Nephron progenitor cell (in vitro differentiated cells): ENCODE results near the gene THBS2.
"Not testable (repeated sequence)": the region's sequence is repeated elsewhere in the genome, so short reads cannot be mapped to it uniquely, and the experiment has no call there.

ENCODE experiments used
- DNase-seq: peaks from one replicate; pipeline ENCODE4 v3.0.0; 2021
- H3K27ac Mint-ChIP-seq: 2 replicates; pipeline ENCODE4 v1.8.0; 2021; ENCODE audit warnings: mild to moderate bottlenecking, moderate library complexity, mixed read lengths
- H3K27me3 Mint-ChIP-seq: 2 replicates; pipeline ENCODE4 v1.8.0; 2021; ENCODE audit warnings: mild to moderate bottlenecking, low read depth, mixed read lengths; ENCODE audit not compliant: poor library complexity
- H3K36me3 Mint-ChIP-seq: 2 replicates; pipeline ENCODE4 v1.8.0; 2021; ENCODE audit warnings: low read depth, mixed read lengths
- H3K4me1 Mint-ChIP-seq: 2 replicates; pipeline ENCODE4 v1.8.0; 2021; ENCODE audit warnings: mixed read lengths
- H3K4me3 Mint-ChIP-seq: 2 replicates; pipeline ENCODE4 v1.8.0; 2021; ENCODE audit warnings: mild to moderate bottlenecking, moderate library complexity, mixed read lengths
- H3K9me3 Mint-ChIP-seq: 2 replicates; pipeline ENCODE4 v1.8.0; 2021; ENCODE audit warnings: mild to moderate bottlenecking, moderate library complexity, mixed read lengths
- CTCF ChIP-seq: fragments of 200-600 bp; sonication (generic); IDR thresholded peaks from 2 replicates; pipeline ENCODE4 v1.5.0; 2021; ENCODE audit warnings: antibody characterized with exemption

The THBS2 gene

GRCh38 chr6:169220068-169220964 is 33.3 kb downstream of the THBS2 start:
- Mint-ChIP-seq H3K27me3 (no peaks in the 10 kb centered on the region), H3K4me3 (no peak overlapping the region), H3K9me3 (peaks cover 26% of the 10 kb centered on the region), H3K4me1 (peaks cover 4% of the 10 kb centered on the region), H3K36me3 (peaks cover 5% of the 10 kb centered on the region), H3K27ac (no peak overlapping the region)
- no peak for TF ChIP-seq CTCF
- no peak for DNase-seq

GRCh38 chr6:169217972-169218371 is 35.7 kb downstream of the THBS2 start:
- no peak overlapping the region for H3K27ac Mint-ChIP-seq
- TF ChIP-seq CTCF, result no peak
- peaks cover 12% of the 10 kb centered on the region for H3K9me3 Mint-ChIP-seq
- no peak overlapping the region for H3K4me3 Mint-ChIP-seq
- no peak for DNase-seq
- peaks cover 15% of the 10 kb centered on the region for H3K4me1 Mint-ChIP-seq
- peaks cover 5% of the 10 kb centered on the region for H3K36me3 Mint-ChIP-seq
- H3K27me3 Mint-ChIP-seq, result no peaks in the 10 kb centered on the region

- Mint-ChIP-seq H3K9me3 (peaks cover 9% of the 10 kb centered on the region), H3K4me1 (peaks cover 17% of the 10 kb centered on the region), H3K36me3 (peaks cover 5% of the 10 kb centered on the region), H3K4me3 (no peak overlapping the region), H3K27ac (no peak overlapping the region), H3K27me3 (no peaks in the 10 kb centered on the region)
- TF ChIP-seq CTCF, result no peak
- DNase-seq, result no peak
These were observed 36.8 kb downstream of the THBS2 start for GRCh38 chr6:169216830-169217229.

GRCh38 chr6:169215201-169215681 is 38.4 kb downstream of the THBS2 start:
- H3K4me3 Mint-ChIP-seq, result no peak overlapping the region
- peaks cover 5% of the 10 kb centered on the region for H3K36me3 Mint-ChIP-seq
- H3K27me3 Mint-ChIP-seq, result no peaks in the 10 kb centered on the region
- peak overlapping the region; percentile 52 for H3K27ac Mint-ChIP-seq
- no peak for DNase-seq
- peaks cover 12% of the 10 kb centered on the region for H3K9me3 Mint-ChIP-seq
- TF ChIP-seq CTCF, result no peak
- H3K4me1 Mint-ChIP-seq, result peaks cover 17% of the 10 kb centered on the region

GRCh38 chr6:169214789-169215188 is 38.9 kb downstream of the THBS2 start:
- DNase-seq, H3K36me3 Mint-ChIP-seq, H3K27me3 Mint-ChIP-seq: not testable (repeated sequence)
- Mint-ChIP-seq H3K4me1 (peaks cover 17% of the 10 kb centered on the region), H3K9me3 (peaks cover 12% of the 10 kb centered on the region), H3K4me3 (peak overlapping the region; percentile 43), H3K27ac (peak overlapping the region; percentile 93)

GRCh38 chr6:169213814-169214520 is 39.7 kb downstream of the THBS2 start:
- no peak for TF ChIP-seq CTCF
- no peak for DNase-seq
- peaks cover 5% of the 10 kb centered on the region for H3K36me3 Mint-ChIP-seq
- no peak overlapping the region for H3K4me3 Mint-ChIP-seq
- peaks cover 17% of the 10 kb centered on the region for H3K9me3 Mint-ChIP-seq
- peaks cover 1% of the 10 kb centered on the region for H3K27me3 Mint-ChIP-seq
- H3K27ac Mint-ChIP-seq, result no peak overlapping the region
- peaks cover 17% of the 10 kb centered on the region for H3K4me1 Mint-ChIP-seq
